ENCODE results near the gene SHC2. TPM values are rescaled to one million over a fixed set of nuclear protein-coding genes. Genes with fewer than 3 reads are reported as not detected.

SHC2 gene
- total and polyA plus RNA-seq, 9 of the 15 experiments (the other 6 are each of a cell fraction or from before 2014, with no cell fraction given), result 0.14 to 0.36 (median 0.17) TPM; not detected in 5

DNA sequence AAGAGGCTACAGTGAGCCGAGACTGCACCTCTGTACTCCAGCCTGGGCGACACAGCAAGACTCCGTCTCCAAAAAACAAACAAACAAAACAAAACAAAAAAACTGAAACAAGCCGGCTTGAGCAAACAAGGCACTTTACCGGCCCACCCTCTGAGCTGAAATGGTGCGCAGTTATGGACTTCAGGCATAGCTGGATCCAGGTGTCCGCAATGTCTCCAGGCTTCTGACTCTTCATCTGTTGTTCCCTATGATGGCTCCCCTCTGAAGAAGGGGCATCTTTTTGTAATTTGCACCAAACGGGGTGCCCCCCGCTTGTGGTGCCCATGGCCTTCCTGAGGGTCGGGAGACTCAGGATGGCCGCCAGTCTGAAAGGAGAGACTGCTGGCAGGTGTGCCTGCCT, 58.0 kb downstream of the SHC2 start (continued):
- TF ChIP-seq, protein P1, sequence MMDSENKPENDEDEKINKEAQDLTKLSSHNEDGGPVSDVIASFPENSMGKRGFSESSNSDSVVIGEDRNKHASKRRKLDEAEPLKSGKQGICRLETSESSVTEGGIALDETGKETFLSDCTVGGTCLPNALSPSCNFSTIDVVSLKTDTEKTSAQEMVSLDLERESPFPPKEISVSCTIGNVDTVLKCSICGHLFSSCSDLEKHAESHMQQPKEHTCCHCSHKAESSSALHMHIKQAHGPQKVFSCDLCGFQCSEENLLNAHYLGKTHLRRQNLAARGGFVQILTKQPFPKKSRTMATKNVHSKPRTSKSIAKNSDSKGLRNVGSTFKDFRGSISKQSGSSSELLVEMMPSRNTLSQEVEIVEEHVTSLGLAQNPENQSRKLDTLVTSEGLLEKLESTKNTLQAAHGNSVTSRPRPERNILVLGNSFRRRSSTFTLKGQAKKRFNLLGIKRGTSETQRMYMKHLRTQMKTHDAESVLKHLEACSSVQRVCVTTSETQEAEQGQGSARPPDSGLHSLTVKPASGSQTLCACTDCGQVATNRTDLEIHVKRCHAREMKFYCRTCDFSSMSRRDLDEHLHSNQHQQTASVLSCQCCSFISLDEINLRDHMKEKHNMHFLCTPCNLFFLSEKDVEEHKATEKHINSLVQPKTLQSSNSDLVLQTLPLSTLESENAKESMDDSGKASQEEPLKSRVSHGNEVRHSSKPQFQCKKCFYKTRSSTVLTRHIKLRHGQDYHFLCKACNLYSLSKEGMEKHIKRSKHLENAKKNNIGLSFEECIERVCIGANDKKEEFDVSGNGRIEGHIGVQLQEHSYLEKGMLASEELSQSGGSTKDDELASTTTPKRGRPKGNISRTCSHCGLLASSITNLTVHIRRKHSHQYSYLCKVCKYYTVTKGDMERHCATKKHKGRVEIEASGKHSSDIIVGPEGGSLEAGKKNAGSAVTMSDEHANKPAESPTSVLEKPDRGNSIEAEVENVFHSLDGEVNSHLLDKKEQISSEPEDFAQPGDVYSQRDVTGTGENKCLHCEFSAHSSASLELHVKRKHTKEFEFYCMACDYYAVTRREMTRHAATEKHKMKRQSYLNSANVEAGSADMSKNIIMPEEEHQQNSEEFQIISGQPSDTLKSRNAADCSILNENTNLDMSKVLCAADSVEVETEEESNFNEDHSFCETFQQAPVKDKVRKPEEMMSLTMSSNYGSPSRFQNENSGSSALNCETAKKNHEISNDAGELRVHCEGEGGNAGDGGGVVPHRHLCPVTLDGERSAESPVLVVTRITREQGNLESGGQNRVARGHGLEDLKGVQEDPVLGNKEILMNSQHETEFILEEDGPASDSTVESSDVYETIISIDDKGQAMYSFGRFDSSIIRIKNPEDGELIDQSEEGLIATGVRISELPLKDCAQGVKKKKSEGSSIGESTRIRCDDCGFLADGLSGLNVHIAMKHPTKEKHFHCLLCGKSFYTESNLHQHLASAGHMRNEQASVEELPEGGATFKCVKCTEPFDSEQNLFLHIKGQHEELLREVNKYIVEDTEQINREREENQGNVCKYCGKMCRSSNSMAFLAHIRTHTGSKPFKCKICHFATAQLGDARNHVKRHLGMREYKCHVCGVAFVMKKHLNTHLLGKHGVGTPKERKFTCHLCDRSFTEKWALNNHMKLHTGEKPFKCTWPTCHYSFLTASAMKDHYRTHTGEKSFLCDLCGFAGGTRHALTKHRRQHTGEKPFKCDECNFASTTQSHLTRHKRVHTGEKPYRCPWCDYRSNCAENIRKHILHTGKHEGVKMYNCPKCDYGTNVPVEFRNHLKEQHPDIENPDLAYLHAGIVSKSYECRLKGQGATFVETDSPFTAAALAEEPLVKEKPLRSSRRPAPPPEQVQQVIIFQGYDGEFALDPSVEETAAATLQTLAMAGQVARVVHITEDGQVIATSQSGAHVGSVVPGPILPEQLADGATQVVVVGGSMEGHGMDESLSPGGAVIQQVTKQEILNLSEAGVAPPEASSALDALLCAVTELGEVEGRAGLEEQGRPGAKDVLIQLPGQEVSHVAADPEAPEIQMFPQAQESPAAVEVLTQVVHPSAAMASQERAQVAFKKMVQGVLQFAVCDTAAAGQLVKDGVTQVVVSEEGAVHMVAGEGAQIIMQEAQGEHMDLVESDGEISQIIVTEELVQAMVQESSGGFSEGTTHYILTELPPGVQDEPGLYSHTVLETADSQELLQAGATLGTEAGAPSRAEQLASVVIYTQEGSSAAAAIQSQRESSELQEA (IDR thresholded peaks at IDR 0.05; ENCODE audit: low read depth), result no peak
- TF ChIP-seq, protein P2, sequence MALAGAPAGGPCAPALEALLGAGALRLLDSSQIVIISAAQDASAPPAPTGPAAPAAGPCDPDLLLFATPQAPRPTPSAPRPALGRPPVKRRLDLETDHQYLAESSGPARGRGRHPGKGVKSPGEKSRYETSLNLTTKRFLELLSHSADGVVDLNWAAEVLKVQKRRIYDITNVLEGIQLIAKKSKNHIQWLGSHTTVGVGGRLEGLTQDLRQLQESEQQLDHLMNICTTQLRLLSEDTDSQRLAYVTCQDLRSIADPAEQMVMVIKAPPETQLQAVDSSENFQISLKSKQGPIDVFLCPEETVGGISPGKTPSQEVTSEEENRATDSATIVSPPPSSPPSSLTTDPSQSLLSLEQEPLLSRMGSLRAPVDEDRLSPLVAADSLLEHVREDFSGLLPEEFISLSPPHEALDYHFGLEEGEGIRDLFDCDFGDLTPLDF (CRISPR knock-in tag; IDR thresholded peaks at IDR 0.05), result no peak
- TF ChIP-seq PRPF4 (IDR thresholded peaks at IDR 0.05; ENCODE audit: insufficient read depth, low read depth, low read length, poor library complexity, severe bottlenecking), result no peak
- TF ChIP-seq NFE2L1 (tag; IDR thresholded peaks at IDR 0.05; ENCODE audit: borderline replicate concordance, low read depth), result no peak
- no peak for TF ChIP-seq ZNF431 (CRISPR knock-in tag; IDR thresholded peaks at IDR 0.05)
- TF ChIP-seq, protein P3, sequence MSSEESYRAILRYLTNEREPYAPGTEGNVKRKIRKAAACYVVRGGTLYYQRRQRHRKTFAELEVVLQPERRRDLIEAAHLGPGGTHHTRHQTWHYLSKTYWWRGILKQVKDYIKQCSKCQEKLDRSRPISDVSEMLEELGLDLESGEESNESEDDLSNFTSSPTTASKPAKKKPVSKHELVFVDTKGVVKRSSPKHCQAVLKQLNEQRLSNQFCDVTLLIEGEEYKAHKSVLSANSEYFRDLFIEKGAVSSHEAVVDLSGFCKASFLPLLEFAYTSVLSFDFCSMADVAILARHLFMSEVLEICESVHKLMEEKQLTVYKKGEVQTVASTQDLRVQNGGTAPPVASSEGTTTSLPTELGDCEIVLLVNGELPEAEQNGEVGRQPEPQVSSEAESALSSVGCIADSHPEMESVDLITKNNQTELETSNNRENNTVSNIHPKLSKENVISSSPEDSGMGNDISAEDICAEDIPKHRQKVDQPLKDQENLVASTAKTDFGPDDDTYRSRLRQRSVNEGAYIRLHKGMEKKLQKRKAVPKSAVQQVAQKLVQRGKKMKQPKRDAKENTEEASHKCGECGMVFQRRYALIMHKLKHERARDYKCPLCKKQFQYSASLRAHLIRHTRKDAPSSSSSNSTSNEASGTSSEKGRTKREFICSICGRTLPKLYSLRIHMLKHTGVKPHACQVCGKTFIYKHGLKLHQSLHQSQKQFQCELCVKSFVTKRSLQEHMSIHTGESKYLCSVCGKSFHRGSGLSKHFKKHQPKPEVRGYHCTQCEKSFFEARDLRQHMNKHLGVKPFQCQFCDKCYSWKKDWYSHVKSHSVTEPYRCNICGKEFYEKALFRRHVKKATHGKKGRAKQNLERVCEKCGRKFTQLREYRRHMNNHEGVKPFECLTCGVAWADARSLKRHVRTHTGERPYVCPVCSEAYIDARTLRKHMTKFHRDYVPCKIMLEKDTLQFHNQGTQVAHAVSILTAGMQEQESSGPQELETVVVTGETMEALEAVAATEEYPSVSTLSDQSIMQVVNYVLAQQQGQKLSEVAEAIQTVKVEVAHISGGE (CRISPR knock-in tag; IDR thresholded peaks at IDR 0.05), result no peak
- TF ChIP-seq ZNF696 (CRISPR knock-in tag; conservative IDR thresholded peaks at IDR 0.05), result no peak

All from K562 (cell line).